Endothelial cell of umbilical vein (primary cell): ENCODE measurements around the gene TUBA1C. TPM values are rescaled to one million over a fixed set of nuclear protein-coding genes. Genes with fewer than 3 reads are reported as not detected.
"Not testable (repeated sequence)": the region's sequence is repeated elsewhere in the genome, so short reads cannot be mapped to it uniquely, and the experiment has no call there.

ENCODE experiments used
- BruUV-seq: library from RNA; stranded (reverse); fragments of 400-500 nt; replicated peaks from 2 replicates; lab custom pipeline; 2021; lab: Mats Ljungman, UMichigan
- CTCF ChIA-PET: fragments of 300-600, 350-600 bp; sonication (Branson Sonifier 250); formaldehyde crosslinking; loops from one replicate; lab custom pipeline; 2021; ENCODE audit warnings: antibody characterized with exemption, inconsistent platforms; lab: Charles Lee
- POLR2A ChIA-PET: fragments of 300-600, 350-600 bp; sonication (Branson Sonifier 250); formaldehyde crosslinking; loops from one replicate; lab custom pipeline; 2021; ENCODE audit warnings: antibody characterized with exemption, inconsistent platforms; lab: Charles Lee
- DNase-seq: peaks from one replicate; pipeline ENCODE4 v3.0.0-alpha.2; 2011; ENCODE audit warnings: low read depth, low spot score
- FAIRE-seq: peaks from 2 replicates; lab custom pipeline; 2011; peaks lifted over from hg19 to GRCh38; lab: Jason Lieb, UNC
- H2AFZ ChIP-seq: 2 replicates; pipeline ENCODE4 v1.6.0; 2012; ENCODE audit warnings: low read depth, low read length, control low read depth, inconsistent platforms
- H3K27ac ChIP-seq: 2 replicates; pipeline ENCODE4 v1.5.1; 2011; ENCODE audit warnings: low read depth, mild to moderate bottlenecking, control low read depth, low read length, moderate library complexity; ENCODE audit not compliant: insufficient read depth
- H3K27me3 ChIP-seq, 2 experiments: 2 replicates each; pipeline versions ENCODE4 v1.6.0 to v1.6.1; 2011; ENCODE audit warnings: low read length in 2 of 2, mixed read lengths in 1 of 2; ENCODE audit not compliant: control insufficient read depth in 2 of 2, insufficient read depth in 2 of 2
- H3K36me3 ChIP-seq, 2 experiments: 2 replicates in 1 of 2; 3 replicates in 1 of 2; pipeline ENCODE4 v1.5.1; 2011; ENCODE audit warnings: low read length in 2 of 2, mild to moderate bottlenecking in 1 of 2, moderate library complexity in 1 of 2; ENCODE audit not compliant: control insufficient read depth in 2 of 2, insufficient read depth in 2 of 2; ENCODE audit errors: extremely low read depth in 1 of 2
- H3K4me1 ChIP-seq: 3 replicates; pipeline ENCODE4 v1.5.1; 2011; ENCODE audit warnings: mild to moderate bottlenecking, low read length; ENCODE audit not compliant: control insufficient read depth, insufficient read depth; ENCODE audit errors: extremely low read depth
- H3K4me2 ChIP-seq: 2 replicates; pipeline ENCODE4 v1.6.1; 2011; ENCODE audit warnings: low read length, control low read depth, mixed read lengths; ENCODE audit not compliant: insufficient read depth
- H3K4me3 ChIP-seq, 3 experiments: fragments of 200-600 bp in 1 of 3; sonication (generic), shearing (Covaris generic) in 1 of 3; replicated peaks in 1 of 3; 2 replicates each; pipeline ENCODE4 v1.5.1; 2011 to 2016; ENCODE audit warnings: control low read depth in 3 of 3, low read length in 3 of 3, mild to moderate bottlenecking in 2 of 3, inconsistent platforms in 1 of 3, low read depth in 1 of 3, moderate library complexity in 1 of 3; ENCODE audit not compliant: insufficient read depth in 1 of 3
- H3K79me2 ChIP-seq: 2 replicates; pipeline ENCODE4 v1.6.0; 2012; ENCODE audit warnings: low read length, inconsistent platforms; ENCODE audit not compliant: control insufficient read depth, insufficient read depth
- H3K9ac ChIP-seq: replicated peaks from 2 replicates; pipeline ENCODE3; 2011; ENCODE audit warnings: low read length, control low read depth; ENCODE audit not compliant: insufficient read depth; ENCODE audit errors: extremely low read depth
- H3K9me1 ChIP-seq: replicated peaks from 3 replicates; pipeline ENCODE4 v1.6.0; 2011; ENCODE audit warnings: mild to moderate bottlenecking, low read length; ENCODE audit not compliant: control insufficient read depth, insufficient read depth; ENCODE audit errors: extremely low read depth
- H3K9me3 ChIP-seq: replicated peaks from 2 replicates; pipeline ENCODE4 v1.5.1; 2012; ENCODE audit warnings: low read length, inconsistent platforms; ENCODE audit not compliant: control insufficient read depth, insufficient read depth
- H4K20me1 ChIP-seq: replicated peaks from 2 replicates; pipeline ENCODE3; 2011; ENCODE audit warnings: mild to moderate bottlenecking, low read length; ENCODE audit not compliant: control insufficient read depth, insufficient read depth; ENCODE audit errors: extremely low read depth
- dilution Hi-C: fragments of 300-500 bp; cut with MboI; formaldehyde crosslinking; loops from one replicate; pipeline ENCODE4 v1.15.0; 2019; ENCODE audit warnings: low sequenced_read_pairs; ENCODE audit not compliant: extremely low pct_ligation_motif_present
- intact Hi-C: fragments of 100-400 bp; cut with micrococcal nuclease; formaldehyde crosslinking; loops from one replicate; pipeline ENCODE4 v1.10.0; 2022
- polyA plus RNA-seq, 4 experiments: library from polyadenylated mRNA; depleted of rRNA in 3 of 4; stranded (reverse) in 3 of 4; unstranded in 1 of 4; fragments of >200 nt; gene quantifications; 2 replicates each; pipeline versions ENCODE4 v1.2.1 to v1.2.3, GENCODE V29; 2011 to 2012; ENCODE audit warnings: missing spikeins in 1 of 4
- total RNA-seq: library from RNA; stranded (reverse); gene quantifications from 2 replicates; pipeline ENCODE4 v1.2.3, GENCODE V29; 2021
- TF ChIP-seq, protein P1 (sequence below): IDR thresholded peaks from 2 replicates; pipeline ENCODE4 v1.6.1; 2011; ENCODE audit not compliant: insufficient read depth, insufficient read length

TUBA1C gene
- total and polyA plus RNA-seq, 2 donors (not counting 3 experiments of a cell fraction or from before 2014, with no cell fraction given) = 515 to 2,063 TPM

- FAIRE-seq = no peak
Observed at GRCh38 chr12:49314811-49315210, 49.9 kb downstream of the TUBA1C start.

GRCh38 chr12:49317118-49317517, 52.2 kb downstream of the TUBA1C start:
- H3K9ac ChIP-seq, dilution Hi-C loops, H3K4me2 ChIP-seq, H3K36me3 ChIP-seq, H3K4me3 ChIP-seq, BruUV-seq, H3K9me3 ChIP-seq, H2AFZ ChIP-seq, H3K9me1 ChIP-seq, POLR2A ChIA-PET, H3K4me1 ChIP-seq, H3K27me3 ChIP-seq, intact Hi-C loops, H3K79me2 ChIP-seq, DNase-seq, H4K20me1 ChIP-seq, FAIRE-seq, H3K27ac ChIP-seq: not testable (repeated sequence)
- CTCF ChIA-PET = interaction anchor here (1.1 to 3.5 kb wide), 2 partner anchors 15 to 41 kb away, joined by 4 to 11 read pairs; no protein-coding TSS in a partner anchor

More at GRCh38 chr12:49314811-49315210, 49.9 kb downstream of the TUBA1C start:
- dilution Hi-C loops (no loop called here), intact Hi-C loops (no loop called here)
- no peak overlapping the region for H3K9ac ChIP-seq
- no peaks in the 10 kb centered on the region for H3K79me2 ChIP-seq
- BruUV-seq = no TSS peak
- no peak overlapping the region for H3K4me3 ChIP-seq
- no peaks in the 10 kb centered on the region for H4K20me1 ChIP-seq
- H3K27ac ChIP-seq = no peak overlapping the region
- CTCF ChIA-PET = interaction anchor here (0.8 to 1.1 kb wide), 2 partner anchors 10 to 26 kb away, joined by 3 read pairs; no protein-coding TSS in a partner anchor
- H3K4me1 ChIP-seq = no peaks in the 10 kb centered on the region
- no peak for DNase-seq
- H3K36me3 ChIP-seq = no peaks in the 10 kb centered on the region
- H3K9me3 ChIP-seq = no peaks in the 10 kb centered on the region
- no peak overlapping the region for H3K4me2 ChIP-seq
- POLR2A ChIA-PET = no interaction called here
- no peaks in the 10 kb centered on the region for H3K27me3 ChIP-seq
- no peaks in the 10 kb centered on the region for H3K9me1 ChIP-seq
- no peak overlapping the region for H2AFZ ChIP-seq
- TF ChIP-seq, protein P1, sequence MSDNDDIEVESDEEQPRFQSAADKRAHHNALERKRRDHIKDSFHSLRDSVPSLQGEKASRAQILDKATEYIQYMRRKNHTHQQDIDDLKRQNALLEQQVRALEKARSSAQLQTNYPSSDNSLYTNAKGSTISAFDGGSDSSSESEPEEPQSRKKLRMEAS = no peak

GRCh38 chr12:49320411-49321103, 55.7 kb downstream of the TUBA1C start:
- H3K27ac ChIP-seq, H3K27me3 ChIP-seq, H3K9me1 ChIP-seq, H3K9me3 ChIP-seq, dilution Hi-C loops, H3K9ac ChIP-seq, H2AFZ ChIP-seq, H3K36me3 ChIP-seq, DNase-seq, BruUV-seq, H4K20me1 ChIP-seq, POLR2A ChIA-PET, H3K4me3 ChIP-seq, intact Hi-C loops, H3K4me2 ChIP-seq, FAIRE-seq: not testable (repeated sequence)
- peaks cover 11% of the 10 kb centered on the region for H3K79me2 ChIP-seq
- CTCF ChIA-PET = interaction anchor here (0.7 kb wide), 1 partner anchor 23 kb away, joined by 3 read pairs; no protein-coding TSS in a partner anchor
- H3K4me1 ChIP-seq = peaks cover 12% of the 10 kb centered on the region
